GM18858 (cell line): ENCODE results near the gene ITGB2.

Experiments
- ATAC-seq: cut with Tn5 transposase; IDR thresholded peaks from one replicate; pipeline ENCODE4 v1.9.1; 2021; ENCODE audit not compliant: unreplicated experiment

The ITGB2 gene

DNA sequence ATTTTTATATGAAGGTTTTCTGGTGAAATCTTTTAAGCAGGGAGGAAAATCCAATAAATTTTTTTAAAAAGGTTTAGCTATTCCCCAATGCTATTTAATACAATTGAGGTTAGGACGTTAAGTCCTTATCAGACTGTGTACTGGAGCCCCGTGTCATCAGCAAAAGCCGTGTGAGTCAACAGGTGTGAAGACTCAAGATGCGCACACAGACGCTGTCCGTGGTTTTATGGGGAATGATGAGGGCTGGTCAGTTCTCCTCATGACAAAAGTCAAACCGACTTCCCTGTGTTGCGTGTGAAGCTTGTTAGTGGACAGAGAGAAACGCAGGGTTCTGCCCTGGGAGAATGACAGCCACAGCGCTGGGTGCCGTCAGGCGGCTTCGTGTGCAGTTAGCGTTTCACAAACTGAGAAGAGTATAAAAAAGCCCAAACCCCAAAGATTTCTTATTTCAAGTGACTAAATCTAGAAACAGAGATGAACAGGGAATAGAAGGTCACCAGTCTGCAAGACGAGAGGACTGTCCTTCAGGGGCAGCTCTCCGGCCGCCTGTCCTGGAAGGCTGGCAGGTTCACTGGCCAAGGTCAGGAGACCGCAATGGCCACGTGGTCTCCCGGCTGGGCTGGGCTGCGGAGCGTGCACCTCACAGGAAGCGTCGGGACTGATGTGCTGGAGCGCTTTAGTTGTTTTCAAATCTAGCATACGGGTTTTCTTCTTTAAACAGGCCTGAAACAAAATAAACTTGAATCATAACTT, 69.6 kb downstream of the ITGB2 start:
- no peak for ATAC-seq

DNA sequence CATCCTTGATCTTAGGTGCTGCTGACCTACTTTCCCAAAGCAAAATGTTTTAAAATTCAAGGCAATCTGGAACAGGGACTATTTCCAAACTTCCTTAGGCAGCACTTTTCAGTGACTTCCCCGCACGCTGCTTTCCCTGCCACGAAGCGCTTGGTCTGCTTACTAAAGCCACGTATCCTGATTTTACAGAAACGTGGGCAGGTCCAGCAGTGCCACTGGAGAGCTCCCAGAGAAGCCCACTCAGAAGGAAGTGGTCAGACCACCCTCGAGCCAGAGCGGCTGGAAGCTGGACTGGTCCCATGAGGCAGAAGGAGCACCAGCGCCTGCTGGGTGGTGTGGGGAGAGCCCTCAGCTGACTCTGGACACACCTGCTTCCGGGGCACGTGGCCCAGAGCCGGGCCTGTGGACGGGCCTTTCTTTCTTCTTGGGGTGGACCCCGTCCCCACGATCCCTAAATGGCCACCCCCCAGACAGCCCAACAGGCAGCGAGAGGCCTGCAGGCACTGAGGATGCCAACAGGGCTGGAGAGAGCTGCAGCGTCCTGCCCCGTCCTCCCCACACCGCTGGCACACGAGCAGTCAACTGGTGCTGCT, 70.4 kb downstream of the ITGB2 start:
- no peak for ATAC-seq

DNA sequence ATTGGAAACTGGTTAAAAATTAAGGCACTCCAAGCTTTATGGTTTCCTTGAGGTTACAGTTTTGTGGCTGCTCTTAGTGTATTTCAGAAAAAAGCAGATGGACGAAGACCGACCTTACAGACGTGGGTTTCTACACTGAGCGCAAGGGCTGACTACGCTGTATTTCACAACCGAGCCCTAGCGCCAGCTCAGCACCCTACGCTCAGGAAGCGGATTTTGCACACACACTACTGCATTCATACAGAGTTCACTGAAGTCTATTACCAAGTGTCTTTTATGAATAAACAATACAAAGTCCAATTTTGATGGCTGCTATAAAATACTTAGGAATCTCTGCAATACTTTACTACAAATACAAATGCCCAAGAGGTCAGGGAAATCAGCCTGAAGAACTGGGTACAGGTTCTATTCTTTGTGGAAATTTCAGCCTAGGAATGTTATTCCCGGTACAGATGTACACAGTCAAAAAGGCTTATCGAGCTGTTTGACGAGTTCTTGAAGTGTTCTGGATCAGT, 71.0 kb downstream of the ITGB2 start:
- ATAC-seq, result no peak

DNA sequence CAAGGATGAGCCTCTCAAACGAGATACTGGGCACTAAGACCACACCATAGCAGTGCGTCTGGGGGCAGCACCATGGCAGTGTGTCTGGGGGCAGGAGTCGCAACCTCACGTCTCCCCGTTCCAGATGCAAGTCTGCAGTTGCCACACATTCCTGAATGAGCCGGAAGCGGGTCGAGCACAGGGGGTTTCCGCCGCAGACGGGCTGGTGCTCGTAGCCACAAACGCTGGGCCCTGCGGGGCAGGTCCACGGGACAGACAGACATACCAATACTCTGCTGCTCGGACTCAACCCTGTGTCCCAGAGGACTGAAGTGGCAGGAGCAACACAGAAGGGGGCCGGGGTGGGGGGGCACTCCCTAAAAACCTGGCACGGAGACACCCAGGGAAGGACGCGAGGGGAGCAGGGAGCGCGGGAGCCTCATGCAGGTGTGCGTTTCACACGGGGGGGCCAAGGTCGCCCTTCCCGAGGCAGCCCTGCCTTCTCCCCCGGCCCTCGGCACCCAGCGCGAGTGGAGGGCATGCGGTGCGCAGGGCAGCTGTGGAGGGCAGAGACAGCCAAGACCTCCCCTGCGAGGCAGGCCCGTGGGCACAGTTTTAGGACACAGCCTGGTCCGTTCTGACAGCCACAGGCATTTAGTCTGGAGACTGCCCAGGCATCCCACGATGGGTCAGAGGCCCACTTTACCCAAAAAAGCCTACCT, 71.7 kb downstream of the ITGB2 start:
- ATAC-seq, result no peak

DNA sequence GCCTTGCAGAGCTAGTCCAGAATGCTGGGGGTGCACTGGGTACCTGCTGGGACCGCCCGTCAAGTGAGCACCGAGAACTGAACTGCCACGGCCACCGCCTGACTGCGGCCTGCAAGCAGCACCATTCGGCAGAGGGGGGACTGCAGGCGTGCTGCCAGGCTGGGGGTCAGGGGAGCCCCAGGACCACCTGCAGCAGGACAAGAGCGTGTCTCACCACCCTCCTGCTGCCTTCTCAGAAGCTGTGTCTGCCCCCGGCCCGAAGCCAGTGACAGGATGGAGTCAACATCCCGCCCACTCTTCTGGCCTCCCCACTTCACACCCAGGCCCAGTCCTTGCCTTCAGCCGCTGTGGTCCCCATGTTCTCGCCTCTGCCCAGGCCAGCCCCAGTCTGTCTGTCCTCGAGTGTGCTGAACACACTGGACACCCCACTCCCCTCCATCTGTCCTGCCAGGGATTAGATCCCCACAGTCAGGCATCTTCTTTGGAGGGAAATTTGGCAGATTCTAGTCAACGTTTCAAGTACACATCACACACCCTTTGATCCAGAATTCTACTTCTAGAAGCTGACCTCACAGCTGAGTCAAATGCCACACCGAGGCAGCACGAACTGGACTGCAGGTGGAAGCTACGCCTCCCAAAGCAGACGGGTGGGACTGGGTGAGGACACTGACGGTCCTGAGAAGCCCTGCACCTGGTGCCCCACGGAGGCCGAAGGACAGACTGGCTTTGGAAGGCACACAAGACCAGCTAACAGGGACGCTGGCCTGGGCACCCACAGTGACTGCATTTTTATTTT, 73.2 kb downstream of the ITGB2 start:
- no peak for ATAC-seq

DNA sequence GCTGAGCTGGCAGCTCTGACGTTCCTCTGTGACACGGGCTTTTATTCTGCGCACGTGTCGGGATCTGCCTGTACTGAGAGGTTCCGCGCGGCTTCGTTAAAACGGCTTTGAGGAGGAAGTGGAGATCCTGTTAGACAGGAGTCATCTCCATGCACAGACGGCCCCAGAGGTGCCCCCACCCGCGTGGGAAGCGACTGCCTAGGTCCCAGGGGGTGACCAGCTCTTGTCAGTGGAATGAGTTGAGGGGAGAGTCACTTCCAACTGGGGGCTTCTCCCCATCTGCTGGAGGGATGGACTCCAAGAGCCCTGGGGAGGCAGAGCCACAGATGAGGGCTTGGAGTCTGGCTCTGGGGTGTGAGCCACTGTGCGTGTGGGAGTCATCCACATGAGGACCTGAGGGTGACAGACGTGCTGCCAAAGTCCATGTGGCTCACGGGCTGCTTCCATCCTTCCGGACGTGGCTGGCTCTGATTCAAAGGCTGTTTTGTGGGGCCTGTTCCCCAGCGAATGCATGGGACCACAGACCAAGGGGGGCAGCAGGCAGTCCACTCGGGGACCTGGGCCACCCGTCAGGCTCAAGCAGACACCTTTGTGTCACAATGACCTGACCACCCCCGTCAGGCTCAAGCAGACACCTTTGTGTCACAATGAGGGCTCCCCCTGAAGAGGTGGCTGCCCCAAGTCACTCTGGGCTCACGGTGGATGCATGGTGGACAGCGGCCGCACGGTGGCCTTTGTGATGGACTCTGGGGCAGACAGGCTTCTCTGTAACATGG, 74.0 kb downstream of the ITGB2 start:
- no peak for ATAC-seq

DNA sequence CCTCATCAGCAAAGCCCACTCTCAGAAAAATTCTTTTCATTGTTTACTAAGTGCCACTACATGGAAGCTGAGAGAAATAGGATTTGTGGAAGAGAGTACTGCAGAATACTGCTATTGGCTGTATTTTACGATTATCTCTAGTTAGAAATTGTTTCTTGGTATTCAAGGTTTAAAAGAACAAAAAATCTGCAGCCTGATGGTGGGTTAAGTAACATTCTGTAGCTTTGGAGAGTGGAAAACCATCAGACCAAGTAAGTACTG, 74.5 kb downstream of the ITGB2 start:
- ATAC-seq, result no peak

DNA sequence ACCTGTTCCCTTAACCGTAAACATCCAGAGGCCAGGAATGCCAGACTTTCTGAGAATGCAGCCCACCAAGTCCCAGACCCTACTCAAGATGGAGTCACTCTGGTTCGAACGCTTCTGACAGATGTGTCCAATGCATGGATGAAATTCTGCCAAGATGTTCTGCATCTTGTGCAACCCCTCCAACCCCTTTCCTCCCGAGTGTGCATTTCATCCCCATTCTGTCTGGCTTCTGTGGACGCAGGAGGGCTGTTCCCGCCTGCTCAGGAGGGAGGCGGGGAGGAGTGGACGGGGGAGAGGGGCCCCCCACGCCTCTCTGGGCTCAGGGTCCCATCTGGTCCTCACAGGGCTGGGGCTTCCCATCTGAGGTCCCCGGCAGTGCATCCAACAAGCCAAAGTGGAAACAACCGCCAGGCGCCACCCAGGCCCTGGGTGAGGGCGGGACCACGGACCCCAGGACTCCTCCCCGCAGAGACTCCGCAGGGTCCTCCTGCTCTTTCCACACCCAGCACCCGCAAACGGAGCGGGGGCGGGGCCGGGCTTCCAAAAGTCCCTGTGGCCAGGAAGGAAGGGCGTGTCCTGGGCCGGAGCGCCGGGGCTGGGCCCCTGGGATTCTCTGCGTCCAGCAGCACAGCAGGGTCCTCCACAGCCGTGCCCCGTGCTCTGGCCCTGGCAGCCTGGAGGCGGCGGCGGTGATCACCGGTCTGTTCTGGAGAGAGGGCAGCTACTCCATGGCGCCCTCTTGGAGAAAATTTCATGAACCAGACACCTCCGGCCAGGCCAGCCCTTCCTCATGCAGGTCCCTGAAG, 75.1 kb downstream of the ITGB2 start:
- ATAC-seq, result peak; percentile 46

DNA sequence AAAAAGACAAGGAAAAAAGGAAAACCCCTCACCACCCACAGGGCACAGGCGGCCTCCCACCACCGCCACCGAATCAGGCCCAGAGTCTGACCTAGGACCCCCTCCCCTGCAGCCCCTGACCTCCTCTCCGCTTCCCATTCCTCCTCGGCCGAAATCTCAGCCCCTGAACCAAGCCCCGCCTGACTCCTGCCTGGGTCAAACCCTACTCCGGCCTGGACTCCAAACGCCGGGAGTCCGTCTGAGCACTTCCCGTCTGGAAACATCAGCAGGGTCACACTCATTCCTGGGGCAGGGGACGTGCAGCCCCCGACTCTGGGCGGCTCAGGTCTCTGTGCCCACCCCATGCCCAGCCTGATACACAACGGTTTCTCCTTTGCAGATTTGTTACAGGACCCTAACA, 76.4 kb downstream of the ITGB2 start:
- no peak for ATAC-seq

DNA sequence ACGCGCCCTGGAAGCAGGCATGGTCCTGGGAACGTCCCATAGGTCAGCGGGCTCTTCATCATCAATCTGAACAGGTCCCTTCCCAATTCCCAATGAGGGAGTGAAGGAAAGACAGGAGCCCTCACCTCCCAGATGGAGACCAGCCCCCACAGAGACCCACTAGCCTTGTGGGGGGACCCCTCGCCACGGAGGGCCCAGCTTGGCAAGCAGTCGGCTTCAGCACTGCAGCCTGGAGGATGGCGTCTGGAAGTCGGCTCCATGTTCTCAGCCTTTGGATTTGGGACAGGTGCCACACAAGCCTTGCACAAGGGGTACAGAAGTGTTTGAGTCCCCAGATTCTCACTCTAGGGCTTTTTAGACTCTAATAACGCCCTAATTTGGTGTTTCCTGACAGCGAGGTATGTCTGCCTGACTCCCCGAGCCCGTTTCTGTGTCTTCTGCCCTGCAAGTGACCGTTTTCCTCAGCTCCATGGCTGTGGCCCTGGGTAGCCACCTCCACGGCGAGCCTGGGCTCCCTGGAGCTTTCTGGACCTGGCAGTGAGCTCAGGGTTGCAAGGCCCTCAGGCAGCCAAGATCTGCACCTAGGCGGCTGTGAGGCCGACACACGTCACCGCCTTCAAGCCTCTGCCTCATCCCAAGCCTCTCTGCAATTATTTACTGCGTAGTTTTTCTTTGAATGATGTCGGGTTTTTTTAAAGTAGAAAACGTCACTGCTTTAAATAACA, 77.8 kb downstream of the ITGB2 start:
- ATAC-seq, result no peak

DNA sequence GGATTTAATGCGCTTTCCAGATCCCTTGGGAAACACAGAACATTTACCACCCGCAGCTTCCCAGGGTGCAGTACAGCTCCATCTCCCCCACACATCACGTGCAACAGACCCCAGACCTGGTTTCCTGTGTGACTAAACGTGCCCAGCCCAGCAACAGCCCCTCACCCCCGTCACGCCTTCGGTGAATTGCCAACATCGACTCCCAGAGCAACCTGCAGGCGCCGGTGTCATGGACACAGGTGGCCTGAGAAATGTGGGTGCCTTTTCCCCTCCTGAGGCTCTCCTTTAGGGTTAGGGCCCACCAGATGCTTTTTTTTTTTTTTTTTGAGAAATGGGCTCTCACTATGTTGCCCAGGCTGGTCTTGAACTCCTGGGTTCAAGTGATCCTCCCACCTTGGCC, 78.6 kb downstream of the ITGB2 start:
- no peak for ATAC-seq

DNA sequence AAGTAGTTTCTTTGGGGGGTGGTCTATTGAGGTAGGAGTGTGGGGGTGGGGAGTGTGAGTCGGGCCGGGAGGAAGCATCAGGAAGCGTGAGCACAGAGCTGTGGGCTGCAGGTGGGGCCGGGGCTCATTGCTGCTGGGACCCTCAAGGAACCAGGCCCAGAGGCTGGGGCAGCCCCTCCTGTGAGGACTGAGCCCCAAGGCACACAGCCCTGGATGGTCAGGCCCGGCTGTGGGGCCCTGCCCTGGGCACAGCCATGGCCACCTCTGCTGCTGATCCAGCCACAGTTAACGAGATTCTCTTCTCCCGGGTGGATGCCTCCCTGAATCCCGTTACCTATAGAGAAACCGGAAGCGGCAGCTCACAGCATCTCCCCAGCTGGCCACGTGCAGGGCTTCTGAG, 79.9 kb downstream of the ITGB2 start:
- no peak for ATAC-seq

DNA sequence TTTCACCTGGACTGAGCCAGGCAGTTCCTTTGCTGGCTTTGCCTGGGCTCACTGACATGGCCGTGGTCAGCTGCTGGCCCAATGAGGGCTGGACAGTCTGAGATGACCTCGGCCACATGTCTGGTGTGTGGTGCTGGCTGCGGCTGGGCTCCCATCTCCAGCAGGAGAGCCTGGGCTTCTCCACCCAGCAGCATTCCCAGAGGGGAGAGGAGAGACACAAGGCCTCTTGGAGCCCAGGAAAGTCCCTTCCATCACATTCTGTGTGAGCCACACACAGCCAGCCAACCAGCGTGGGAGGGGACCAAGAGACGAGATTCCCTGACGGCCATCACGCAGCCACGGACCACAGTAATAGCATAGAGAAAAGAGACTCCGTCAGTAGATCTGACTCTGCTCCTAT, 81.7 kb downstream of the ITGB2 start:
- no peak for ATAC-seq

DNA sequence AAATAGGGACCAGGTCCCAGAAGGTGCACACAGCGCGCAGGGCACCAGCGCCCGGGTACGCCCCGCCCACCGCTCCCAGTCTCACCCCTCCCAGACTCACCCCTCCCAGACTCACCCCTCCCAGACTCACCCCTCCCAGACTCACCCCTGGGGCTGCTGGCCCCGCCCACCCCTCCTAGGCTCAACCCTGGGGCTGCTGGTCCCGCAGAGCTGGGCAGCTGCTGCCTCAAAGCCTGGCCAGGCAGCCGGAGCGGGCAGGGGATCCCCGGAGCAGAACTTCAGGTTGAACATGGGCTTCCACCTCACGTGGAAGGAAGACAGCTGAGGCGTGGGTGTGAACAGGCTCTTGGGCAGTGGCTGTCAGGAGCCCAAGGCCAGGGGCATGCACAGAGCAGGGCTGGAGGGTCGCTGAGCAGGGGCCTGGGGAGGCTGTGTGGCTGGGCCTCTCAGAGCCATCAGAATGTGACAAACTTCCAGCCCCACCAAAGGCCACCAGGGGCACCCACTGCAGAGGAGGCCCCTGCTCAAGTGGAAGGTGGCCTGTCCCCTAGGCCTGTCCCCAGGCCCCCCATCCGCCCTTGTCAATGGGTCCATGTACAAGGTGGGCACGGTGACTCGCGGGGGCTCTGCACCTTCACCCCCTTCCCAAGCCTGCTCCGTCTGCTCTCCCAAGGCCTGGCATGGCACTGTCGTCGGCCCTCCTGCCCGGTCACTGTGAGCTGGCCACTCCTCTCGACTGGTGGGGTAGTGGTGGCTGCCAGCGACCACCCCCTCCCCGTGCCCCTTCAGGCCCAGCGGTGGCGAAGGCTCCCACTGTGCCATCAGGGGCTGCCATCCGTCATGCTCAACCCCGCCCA, 82.4 kb downstream of the ITGB2 start:
- ATAC-seq, result no peak

DNA sequence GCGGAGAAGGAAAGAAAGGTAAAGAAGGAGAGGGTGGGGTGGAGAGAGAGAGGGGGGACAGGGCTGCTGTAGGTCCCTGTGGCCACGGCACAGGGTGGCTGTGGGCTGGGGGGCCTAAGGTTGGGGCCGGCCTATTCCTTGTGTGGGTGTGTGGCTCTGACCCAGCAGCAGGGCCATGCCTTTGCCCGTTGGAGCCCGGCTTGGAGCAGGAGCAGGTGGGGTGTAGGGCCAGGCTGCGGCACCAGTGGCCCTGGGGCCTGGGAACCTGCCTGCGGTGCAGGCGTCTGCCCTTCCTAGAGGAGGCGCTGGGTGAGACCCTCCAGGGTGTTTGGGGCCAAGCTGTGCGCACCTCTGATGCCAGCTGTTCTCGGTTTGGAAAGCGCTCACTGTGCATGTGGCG, 83.2 kb downstream of the ITGB2 start:
- ATAC-seq, result no peak

DNA sequence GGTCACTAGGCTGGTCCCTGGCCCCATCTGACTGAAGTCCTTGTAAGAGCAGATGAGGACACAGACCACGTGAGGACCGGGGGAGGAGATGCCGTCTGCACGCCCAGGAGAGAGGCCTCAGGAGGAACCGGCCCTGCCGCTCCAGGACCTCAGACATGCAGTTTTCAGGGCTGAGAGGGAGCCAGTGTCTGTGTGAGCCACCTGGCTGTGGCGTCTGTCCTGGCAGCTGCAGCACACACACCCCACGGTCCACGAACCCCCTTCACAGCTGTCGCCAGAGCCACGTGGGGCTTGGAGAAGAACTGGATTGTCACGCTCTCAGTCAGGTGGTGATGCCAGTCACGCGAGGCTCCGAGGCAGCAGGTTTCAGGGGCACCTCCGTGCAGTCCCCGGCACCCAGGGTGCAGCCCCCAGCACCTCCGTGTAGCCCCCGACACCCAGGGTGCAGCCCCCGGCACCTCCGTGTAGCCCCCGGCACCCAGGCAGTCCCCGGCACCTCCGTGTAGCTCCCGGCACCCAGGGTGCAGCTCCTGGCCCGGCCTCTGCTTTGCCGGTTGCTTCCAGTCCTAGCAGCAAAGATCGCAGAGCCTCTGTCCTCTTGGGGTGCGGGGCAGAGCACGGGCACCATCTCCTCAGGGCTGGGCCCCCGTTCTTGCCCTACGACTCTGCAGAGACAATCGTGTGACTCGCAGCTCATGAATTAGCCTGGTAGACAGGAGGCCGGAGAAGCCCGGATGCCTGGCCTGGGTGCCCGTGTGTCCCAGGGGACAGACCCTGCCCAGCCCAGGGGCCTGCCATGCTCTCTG, 83.8 kb downstream of the ITGB2 start:
- no peak for ATAC-seq

DNA sequence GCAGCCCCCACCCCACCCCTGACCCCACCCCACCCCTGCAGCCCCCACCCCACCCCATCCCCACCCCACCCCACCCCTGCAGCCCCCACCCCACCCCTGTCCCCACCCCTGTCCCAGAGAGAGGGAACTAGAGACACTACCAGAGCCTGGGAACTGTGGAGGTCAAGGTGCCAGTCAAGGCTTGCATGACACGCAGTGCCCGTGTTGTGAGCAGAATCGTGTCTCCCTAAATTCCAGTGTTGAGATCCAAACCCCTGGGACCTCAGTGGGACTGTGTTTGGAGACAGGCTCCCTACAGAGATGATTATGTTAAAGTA, 84.4 kb downstream of the ITGB2 start:
- no peak for ATAC-seq
